OCI-LY7 (cell line): Measurements from ENCODE around the gene TRIM59. TPM values are rescaled to one million over a fixed set of nuclear protein-coding genes. Genes with fewer than 3 reads are reported as not detected.

ENCODE experiments used
- BruUV-seq: library from RNA; stranded (reverse); fragments of 400-500 nt; replicated peaks from 2 replicates; lab custom pipeline; 2021; lab: Mats Ljungman, UMichigan
- CTCF ChIA-PET: fragments of 300-600 bp; sonication (Branson Sonifier 250); formaldehyde crosslinking; loops from one replicate; lab custom pipeline; 2022; ENCODE audit warnings: antibody characterized with exemption; ENCODE audit not compliant: unreplicated experiment; lab: Charles Lee
- POLR2A ChIA-PET: fragments of 300-600 bp; sonication (Branson Sonifier 250); formaldehyde crosslinking; loops from one replicate; lab custom pipeline; 2022; ENCODE audit warnings: antibody characterized with exemption; lab: Charles Lee
- DNase-seq: peaks from one replicate; pipeline ENCODE4 v3.0.0-alpha.2; 2015; ENCODE audit warnings: low spot score
- H2AFZ ChIP-seq: fragments of 200-600 bp; sonication (generic), shearing (Covaris generic); 2 replicates; pipeline ENCODE4 v1.6.1; 2014; ENCODE audit warnings: mild to moderate bottlenecking, antibody characterized with exemption, low read length, moderate library complexity
- H3K27ac ChIP-seq: fragments of 200-600 bp; sonication (generic); 2 replicates; pipeline ENCODE4 v1.5.1; 2014; ENCODE audit warnings: mixed run types, low read depth, mild to moderate bottlenecking, moderate library complexity, low read length, inconsistent platforms; ENCODE audit not compliant: poor library complexity, severe bottlenecking
- H3K36me3 ChIP-seq: fragments of 200-600 bp; sonication (generic); 2 replicates; pipeline ENCODE4 v1.6.1; 2014; ENCODE audit warnings: mild to moderate bottlenecking, antibody characterized with exemption, low read length, moderate library complexity, mixed read lengths; ENCODE audit not compliant: insufficient read depth
- H3K4me1 ChIP-seq: fragments of 200-600 bp; sonication (generic); 2 replicates; pipeline ENCODE4 v1.5.1; 2014; ENCODE audit warnings: mild to moderate bottlenecking, low read length; ENCODE audit not compliant: insufficient read depth, poor library complexity, severe bottlenecking
- H3K4me2 ChIP-seq: fragments of 200-600 bp; sonication (generic); 2 replicates; pipeline ENCODE4 v1.6.1; 2014; ENCODE audit warnings: mild to moderate bottlenecking, low read length
- H3K4me3 ChIP-seq: fragments of 200-600 bp; sonication (generic); 2 replicates; pipeline ENCODE4 v1.5.1; 2014; ENCODE audit warnings: mild to moderate bottlenecking, low read depth, low read length; ENCODE audit not compliant: poor library complexity, severe bottlenecking
- H3K79me2 ChIP-seq: fragments of 200-600 bp; sonication (generic); 2 replicates; pipeline ENCODE4 v1.6.1; 2016; ENCODE audit warnings: low read depth, mild to moderate bottlenecking, low read length, moderate library complexity, mixed read lengths; ENCODE audit not compliant: insufficient read depth
- H3K9me2 ChIP-seq: fragments of 200-600 bp; sonication (generic); 2 replicates; pipeline ENCODE4 v1.6.1; 2016; ENCODE audit warnings: mild to moderate bottlenecking, low read length, mixed read lengths; ENCODE audit not compliant: insufficient read depth
- H3K9me3 ChIP-seq: fragments of 200-600 bp; sonication (generic); 2 replicates; pipeline ENCODE4 v1.6.1; 2014; ENCODE audit warnings: mild to moderate bottlenecking, mixed run types, low read length, mixed read lengths
- H4K20me1 ChIP-seq: fragments of 200-600 bp; sonication (generic); 2 replicates; pipeline ENCODE4 v1.6.1; 2014; ENCODE audit warnings: mild to moderate bottlenecking, antibody characterized with exemption, low read length, moderate library complexity, mixed read lengths; ENCODE audit not compliant: insufficient read depth
- CTCF ChIP-seq: fragments of 200-600 bp; sonication (generic); conservative IDR thresholded peaks from 2 replicates; pipeline ENCODE4 v1.5.1; 2014; ENCODE audit warnings: mild to moderate bottlenecking, antibody characterized with exemption, low read length, moderate library complexity, mixed read lengths
- EZH2phosphoT487 ChIP-seq: fragments of 200-600 bp; sonication (generic); IDR thresholded peaks from 2 replicates; pipeline ENCODE4 v1.6.1; 2018; ENCODE audit warnings: low read depth, borderline replicate concordance, mild to moderate bottlenecking, mixed run types, antibody characterized with exemption, low read length, moderate library complexity, mixed read lengths
- intact Hi-C: fragments of 100-400 bp; cut with micrococcal nuclease; formaldehyde crosslinking; loops from one replicate; pipeline ENCODE4 v1.10.0; 2022; ENCODE audit not compliant: unreplicated experiment
- total RNA-seq, 2 experiments: library from RNA; depleted of rRNA in 1 of 2; stranded (reverse); fragments of >200 nt in 1 of 2; shearing (Covaris generic) in 1 of 2; gene quantifications; 2 replicates each; pipeline ENCODE4 v1.2.3, GENCODE V29; 2014 to 2022

The TRIM59 gene
- total RNA-seq, 2 experiments from 2014 or later, result 28.7 to 46.9 TPM

DNA sequence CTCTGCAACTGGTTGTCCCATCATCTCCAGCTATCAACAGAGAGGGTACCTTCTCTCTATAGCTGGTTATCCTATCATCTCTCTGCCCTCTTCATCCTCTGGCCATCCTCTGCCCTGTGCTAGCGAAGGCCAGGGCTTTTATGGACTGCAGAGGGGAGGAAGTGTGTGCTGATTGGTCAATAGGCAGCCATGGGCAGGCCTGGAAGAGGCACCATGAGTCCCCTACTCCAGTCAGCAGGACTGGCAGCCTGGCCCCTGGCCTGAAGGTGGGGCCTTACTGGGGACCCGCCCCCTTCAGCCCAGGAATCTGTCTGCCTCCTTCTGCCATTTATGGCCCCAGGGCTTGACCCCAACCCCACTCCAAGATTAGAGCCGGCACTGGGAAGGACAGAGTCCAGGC lies 10.4 kb upstream of the TRIM59 start:
- Histone ChIP-seq H3K4me1 (no peaks in the 10 kb centered on the region), H3K36me3 (no peaks in the 10 kb centered on the region), H3K4me3 (no peak overlapping the region), H3K4me2 (no peak overlapping the region), H3K9me2 (no peaks in the 10 kb centered on the region), H3K27ac (no peak overlapping the region), H3K9me3 (no peaks in the 10 kb centered on the region), H2AFZ (no peak overlapping the region), H3K79me2 (no peaks in the 10 kb centered on the region), H4K20me1 (no peaks in the 10 kb centered on the region)
- intact Hi-C loops, result no loop called here
- POLR2A ChIA-PET, result interaction anchor here (1.9 kb wide), 1 partner anchor 10 kb away, joined by 14 read pairs; the partner anchor contains the start of gene TRIM59
- CTCF ChIA-PET, result no interaction called here
- BruUV-seq, result no TSS peak
- TF ChIP-seq EZH2phosphoT487, result no peak
- no peak for TF ChIP-seq CTCF
- DNase-seq, result no peak

DNA sequence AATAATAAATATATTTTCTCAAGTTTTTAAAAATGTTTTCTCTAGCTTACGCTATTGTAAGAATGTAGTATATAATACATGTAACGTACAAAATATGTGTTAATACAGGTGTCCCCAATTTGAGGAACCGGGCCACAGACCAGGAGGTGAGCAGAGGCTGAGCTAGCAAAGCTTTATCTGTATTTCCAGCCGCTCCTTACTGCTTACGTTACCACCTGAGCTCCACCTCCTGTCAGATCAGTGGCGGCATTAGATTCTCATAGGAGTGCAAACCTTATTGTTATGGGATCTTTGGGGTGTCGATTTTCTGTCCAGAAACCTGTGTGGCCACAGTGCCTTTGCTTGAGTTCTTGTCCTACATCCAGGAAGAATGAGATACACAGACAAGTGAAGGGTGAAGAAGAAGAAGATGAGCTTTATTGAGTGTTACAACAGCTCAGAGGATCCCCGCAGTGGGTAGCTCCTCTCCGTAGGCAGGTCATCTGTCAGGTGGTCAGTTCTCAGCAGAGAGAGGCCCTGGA lies 9.9 kb upstream of the TRIM59 start:
- ChIA-PET POLR2A (interaction anchor here (0.6 to 1.9 kb wide), 2 partner anchors 9 to 1178 kb away, joined by 3 to 14 read pairs; partner anchors contain the start of gene TRIM59), CTCF (no interaction called here)
- no peak for TF ChIP-seq CTCF
- H3K4me2 ChIP-seq, result no peak overlapping the region
- no peaks in the 10 kb centered on the region for H3K36me3 ChIP-seq
- no peak overlapping the region for H3K27ac ChIP-seq
- no TSS peak for BruUV-seq
- no peaks in the 10 kb centered on the region for H4K20me1 ChIP-seq
- H3K9me3 ChIP-seq, result no peaks in the 10 kb centered on the region
- no peaks in the 10 kb centered on the region for H3K4me1 ChIP-seq
- no peaks in the 10 kb centered on the region for H3K9me2 ChIP-seq
- no peaks in the 10 kb centered on the region for H3K79me2 ChIP-seq
- DNase-seq, result no peak
- no peak overlapping the region for H3K4me3 ChIP-seq
- intact Hi-C loops, result no loop called here
- H2AFZ ChIP-seq, result no peak overlapping the region

DNA sequence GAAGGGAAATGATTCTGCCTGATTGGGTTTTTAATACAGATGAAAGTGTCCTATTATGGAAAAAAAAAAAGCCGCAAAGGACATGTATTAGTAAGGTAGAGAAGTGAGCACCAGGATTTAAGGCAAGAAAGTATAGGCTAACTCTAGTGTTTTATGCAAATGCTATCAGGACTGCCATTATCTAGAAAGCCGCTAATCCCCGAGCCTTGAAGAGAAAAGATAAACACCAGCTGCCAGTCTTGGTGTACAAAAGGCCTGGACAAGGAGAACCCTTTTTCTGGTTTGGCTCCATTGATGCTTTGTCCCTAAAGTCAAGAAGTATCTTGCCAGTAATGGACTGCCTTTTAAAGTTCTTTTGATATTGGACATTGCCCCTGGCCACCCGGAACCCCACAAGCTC lies 8.6 kb upstream of the TRIM59 start:
- no peak for DNase-seq
- Histone ChIP-seq H3K79me2 (no peaks in the 10 kb centered on the region), H3K9me3 (no peaks in the 10 kb centered on the region), H3K9me2 (no peaks in the 10 kb centered on the region), H3K4me2 (no peak overlapping the region), H3K27ac (no peak overlapping the region), H2AFZ (no peak overlapping the region), H3K4me1 (no peaks in the 10 kb centered on the region), H3K36me3 (no peaks in the 10 kb centered on the region), H4K20me1 (no peaks in the 10 kb centered on the region), H3K4me3 (no peak overlapping the region)
- no TSS peak for BruUV-seq
- ChIA-PET POLR2A (interaction anchor here (0.6 to 1.9 kb wide), 3 partner anchors 8 to 257 kb away, joined by 3 to 14 read pairs (median 8); partner anchors contain the start of gene TRIM59), CTCF (no interaction called here)
- no peak for TF ChIP-seq CTCF
- no peak for TF ChIP-seq EZH2phosphoT487
- intact Hi-C loops, result no loop called here
